Measurements from ENCODE around the gene BFSP2.

Gene BFSP2

DNA sequence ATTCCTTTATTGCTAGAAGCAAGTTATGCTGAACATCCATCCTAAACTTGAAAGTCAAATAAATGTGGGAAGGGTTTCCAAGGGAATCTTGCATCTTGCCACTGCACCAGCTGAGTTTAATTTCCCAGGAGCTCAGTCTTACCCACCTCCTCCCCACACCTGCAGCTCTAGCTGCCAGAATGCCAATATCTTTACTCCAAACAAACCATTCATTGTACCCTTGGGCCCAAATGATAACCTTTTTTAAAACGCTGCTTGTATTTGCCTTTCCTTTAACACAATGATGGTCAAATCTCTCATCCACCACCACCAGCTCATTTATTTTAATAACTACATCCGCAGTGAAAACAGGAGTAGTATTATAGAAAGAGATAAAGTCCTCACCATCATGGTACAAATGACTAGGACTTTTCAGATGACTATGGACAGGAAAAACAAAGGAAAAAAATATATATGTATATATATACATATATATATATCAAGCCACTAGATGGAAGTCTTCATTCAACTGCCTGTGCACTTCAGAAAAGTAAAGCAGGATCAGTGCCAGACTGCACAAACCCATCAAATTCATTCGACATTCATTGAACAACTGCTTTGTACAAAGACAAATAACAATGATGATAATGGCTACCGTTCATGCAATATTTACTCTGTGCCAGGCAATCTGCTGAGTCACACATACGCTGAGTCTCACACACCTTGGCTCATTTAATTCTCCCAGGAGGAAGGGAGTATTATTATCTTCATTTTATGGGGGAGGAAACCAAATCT, 44.0 kb downstream of the BFSP2 start:
- no peak overlapping the region for H3K4me3 ChIP-seq (ENCODE audit: low read depth, low read length)
- TF ChIP-seq, protein P1, sequence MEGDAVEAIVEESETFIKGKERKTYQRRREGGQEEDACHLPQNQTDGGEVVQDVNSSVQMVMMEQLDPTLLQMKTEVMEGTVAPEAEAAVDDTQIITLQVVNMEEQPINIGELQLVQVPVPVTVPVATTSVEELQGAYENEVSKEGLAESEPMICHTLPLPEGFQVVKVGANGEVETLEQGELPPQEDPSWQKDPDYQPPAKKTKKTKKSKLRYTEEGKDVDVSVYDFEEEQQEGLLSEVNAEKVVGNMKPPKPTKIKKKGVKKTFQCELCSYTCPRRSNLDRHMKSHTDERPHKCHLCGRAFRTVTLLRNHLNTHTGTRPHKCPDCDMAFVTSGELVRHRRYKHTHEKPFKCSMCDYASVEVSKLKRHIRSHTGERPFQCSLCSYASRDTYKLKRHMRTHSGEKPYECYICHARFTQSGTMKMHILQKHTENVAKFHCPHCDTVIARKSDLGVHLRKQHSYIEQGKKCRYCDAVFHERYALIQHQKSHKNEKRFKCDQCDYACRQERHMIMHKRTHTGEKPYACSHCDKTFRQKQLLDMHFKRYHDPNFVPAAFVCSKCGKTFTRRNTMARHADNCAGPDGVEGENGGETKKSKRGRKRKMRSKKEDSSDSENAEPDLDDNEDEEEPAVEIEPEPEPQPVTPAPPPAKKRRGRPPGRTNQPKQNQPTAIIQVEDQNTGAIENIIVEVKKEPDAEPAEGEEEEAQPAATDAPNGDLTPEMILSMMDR (IDR thresholded peaks at IDR 0.05; ENCODE audit: borderline replicate concordance, insufficient read depth, low read depth, low read length), result no peak

- TF ChIP-seq, protein P1 (IDR thresholded peaks at IDR 0.05; ENCODE audit: borderline replicate concordance, insufficient read depth, low read depth, low read length), result no peak
- no peak overlapping the region for H3K4me3 ChIP-seq (ENCODE audit: low read depth, low read length)
Measured at GRCh38 chr3:133444423-133444774, 44.5 kb downstream of the BFSP2 start.

DNA sequence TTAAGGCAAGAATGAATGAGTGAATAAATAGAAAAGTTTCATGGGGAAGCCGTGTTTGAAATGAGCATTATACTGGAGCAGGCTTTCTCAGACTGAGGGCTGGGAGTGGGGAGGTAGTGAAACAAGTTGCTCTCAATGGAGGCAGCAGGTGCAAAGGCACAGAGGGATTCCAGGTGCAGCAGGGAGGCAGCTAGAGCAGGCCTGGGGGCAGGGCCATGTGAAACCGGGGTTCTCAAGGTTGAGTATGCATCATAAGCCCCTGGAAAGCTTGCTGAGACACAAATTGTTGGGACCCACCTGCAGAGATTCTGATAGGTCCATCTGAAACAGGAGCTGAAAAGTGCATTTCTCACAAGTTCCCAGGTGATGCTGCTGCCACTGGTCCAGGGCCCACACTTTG, 45.3 kb downstream of the BFSP2 start:
- H3K4me3 ChIP-seq (ENCODE audit: low read depth, low read length), result no peak overlapping the region
- TF ChIP-seq, protein P1 (IDR thresholded peaks at IDR 0.05; ENCODE audit: borderline replicate concordance, insufficient read depth, low read depth, low read length), result no peak

DNA sequence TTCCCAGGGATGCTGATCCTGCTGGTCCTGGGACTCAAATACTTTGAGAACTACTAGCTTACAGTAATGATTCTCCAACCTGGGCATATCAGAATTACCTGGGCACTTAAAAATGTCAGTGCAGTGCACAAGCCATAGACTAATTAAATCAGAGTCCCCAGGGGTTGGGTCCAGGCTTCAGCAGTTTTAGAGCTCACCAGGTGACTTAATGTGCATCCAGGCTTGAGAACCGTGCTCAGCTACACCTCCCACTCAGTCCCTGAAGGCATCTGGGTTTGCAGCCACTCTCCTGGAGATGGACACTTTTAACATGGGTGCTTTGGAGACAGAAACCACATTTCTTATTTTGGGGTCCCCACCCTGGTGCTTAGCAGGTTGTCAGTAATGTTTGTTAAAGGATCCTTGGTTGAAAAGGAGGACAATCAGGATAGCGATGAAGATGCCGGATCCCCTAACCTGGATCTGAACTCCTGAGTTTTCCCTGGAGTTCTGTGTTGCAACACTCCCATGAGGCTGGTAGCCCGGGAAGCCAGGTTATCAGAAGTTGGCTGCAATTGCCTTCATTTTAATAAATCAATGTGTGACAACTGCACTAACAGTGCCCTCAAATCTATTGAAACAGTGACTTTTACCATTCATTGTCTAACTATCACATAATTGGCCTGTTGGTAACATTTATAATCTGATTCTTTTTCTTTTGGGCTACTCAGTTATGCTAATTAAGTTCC, 48.1 kb downstream of the BFSP2 start:
- TF ChIP-seq, protein P1 (IDR thresholded peaks at IDR 0.05; ENCODE audit: borderline replicate concordance, insufficient read depth, low read depth, low read length), result no peak
- no peak overlapping the region for H3K4me3 ChIP-seq (ENCODE audit: low read depth, low read length)

DNA sequence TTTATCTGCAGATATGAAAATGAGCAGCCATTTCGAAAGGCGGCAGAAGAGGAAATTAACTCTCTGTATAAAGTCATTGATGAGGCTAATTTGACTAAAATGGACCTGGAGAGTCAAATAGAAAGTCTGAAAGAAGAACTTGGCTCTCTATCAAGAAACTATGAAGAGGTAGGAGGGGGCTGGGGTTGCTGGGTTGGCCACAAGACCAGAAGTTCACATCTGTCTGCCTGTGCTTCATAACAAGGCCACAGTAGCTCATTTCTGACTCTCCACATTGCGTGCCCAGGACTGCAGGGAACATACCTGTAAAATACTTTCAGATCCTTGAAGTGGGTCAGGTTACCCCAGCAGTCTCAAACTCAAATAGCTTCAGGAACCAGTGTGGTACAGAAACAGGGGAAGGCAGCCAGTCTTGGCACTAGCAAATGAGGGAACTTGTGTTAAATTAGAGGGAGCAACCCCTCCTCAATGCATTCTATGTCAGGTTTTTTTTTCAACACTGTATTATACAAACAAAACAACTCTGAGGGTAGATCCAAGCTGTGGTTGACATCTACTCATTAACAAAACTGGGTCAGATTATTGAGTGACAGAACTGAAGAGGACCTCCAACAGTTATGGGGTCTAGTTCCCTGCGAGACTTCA, 48.7 kb downstream of the BFSP2 start:
- H3K4me3 ChIP-seq (ENCODE audit: low read depth, low read length), result no peak overlapping the region
- TF ChIP-seq, protein P1 (IDR thresholded peaks at IDR 0.05; ENCODE audit: borderline replicate concordance, insufficient read depth, low read depth, low read length), result no peak

- H3K4me3 ChIP-seq (ENCODE audit: low read depth, low read length), result no peak overlapping the region
- TF ChIP-seq, protein P1 (IDR thresholded peaks at IDR 0.05; ENCODE audit: borderline replicate concordance, insufficient read depth, low read depth, low read length), result no peak
Measured at GRCh38 chr3:133451309-133451708, 51.5 kb downstream of the BFSP2 start.

Data from GM12875 (cell line).